Hepatocyte (in vitro differentiated cells): ENCODE data around the gene PLCXD3.

Experiments
- EZH2 ChIP-seq: fragments of 200-600 bp; sonication (generic); IDR thresholded peaks from 2 replicates; pipeline ENCODE4 v1.6.1; 2016; ENCODE audit warnings: antibody characterized with exemption, mild to moderate bottlenecking, borderline replicate concordance
- TF ChIP-seq, protein P1 (sequence below): fragments of 200-600 bp; sonication (generic); IDR thresholded peaks from 2 replicates; pipeline ENCODE4 v1.5.1; 2016; ENCODE audit warnings: antibody characterized with exemption, mild to moderate bottlenecking; ENCODE audit not compliant: poor library complexity

DNA sequence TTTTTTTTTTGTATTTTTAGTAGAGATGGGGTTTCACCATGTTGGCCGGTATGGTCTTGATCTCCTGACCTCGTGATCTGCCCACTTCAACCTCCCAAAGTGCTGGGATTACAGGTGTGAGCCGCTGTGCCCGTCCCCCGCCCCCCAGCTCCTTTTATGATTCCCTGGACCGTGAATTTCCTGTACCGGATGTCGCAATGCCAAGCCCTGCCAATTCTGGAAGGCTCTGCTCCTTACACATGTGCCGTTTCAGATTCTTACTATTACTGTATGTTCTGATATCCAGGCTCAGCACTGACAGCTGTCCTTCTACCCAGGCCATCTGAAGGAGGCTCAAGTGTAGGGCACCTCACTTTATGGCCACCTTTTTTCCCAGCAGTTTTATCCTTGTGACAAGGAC is 100.1 kb downstream of the PLCXD3 start:
- TF ChIP-seq, protein P1, sequence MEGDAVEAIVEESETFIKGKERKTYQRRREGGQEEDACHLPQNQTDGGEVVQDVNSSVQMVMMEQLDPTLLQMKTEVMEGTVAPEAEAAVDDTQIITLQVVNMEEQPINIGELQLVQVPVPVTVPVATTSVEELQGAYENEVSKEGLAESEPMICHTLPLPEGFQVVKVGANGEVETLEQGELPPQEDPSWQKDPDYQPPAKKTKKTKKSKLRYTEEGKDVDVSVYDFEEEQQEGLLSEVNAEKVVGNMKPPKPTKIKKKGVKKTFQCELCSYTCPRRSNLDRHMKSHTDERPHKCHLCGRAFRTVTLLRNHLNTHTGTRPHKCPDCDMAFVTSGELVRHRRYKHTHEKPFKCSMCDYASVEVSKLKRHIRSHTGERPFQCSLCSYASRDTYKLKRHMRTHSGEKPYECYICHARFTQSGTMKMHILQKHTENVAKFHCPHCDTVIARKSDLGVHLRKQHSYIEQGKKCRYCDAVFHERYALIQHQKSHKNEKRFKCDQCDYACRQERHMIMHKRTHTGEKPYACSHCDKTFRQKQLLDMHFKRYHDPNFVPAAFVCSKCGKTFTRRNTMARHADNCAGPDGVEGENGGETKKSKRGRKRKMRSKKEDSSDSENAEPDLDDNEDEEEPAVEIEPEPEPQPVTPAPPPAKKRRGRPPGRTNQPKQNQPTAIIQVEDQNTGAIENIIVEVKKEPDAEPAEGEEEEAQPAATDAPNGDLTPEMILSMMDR = no peak
- TF ChIP-seq EZH2 = no peak
